PC-3 (cell line): ENCODE data around the gene FAN1. TPM values are rescaled to one million over a fixed set of nuclear protein-coding genes. Genes with fewer than 3 reads are reported as not detected.

Experiments used
- ATAC-seq: fragments of 200-7000 bp; cut with Tn5 transposase; 2 replicates; pipeline ENCODE4 v1.9.1; 2020; ENCODE audit warnings: mild to moderate bottlenecking, moderate library complexity
- BruUV-seq: library from RNA; stranded (reverse); fragments of 400-500 nt; replicated peaks from 2 replicates; lab custom pipeline; 2021; lab: Mats Ljungman, UMichigan
- CTCF ChIA-PET: fragments of 300-600 bp; sonication (Branson Sonifier 250); formaldehyde crosslinking; loops from one replicate; lab custom pipeline; 2022; ENCODE audit warnings: antibody characterized with exemption; lab: Charles Lee
- POLR2A ChIA-PET: fragments of 300-600 bp; sonication (Branson Sonifier 250); formaldehyde crosslinking; loops from one replicate; lab custom pipeline; 2022; ENCODE audit warnings: antibody characterized with exemption; ENCODE audit not compliant: unreplicated experiment; lab: Charles Lee
- DNase-seq: peaks from one replicate; pipeline ENCODE4 v3.0.0-alpha.2; 2015
- H2AFZ ChIP-seq: fragments of 300-600 bp; sonication (generic); 2 replicates; pipeline ENCODE4 v1.6.0; 2016; ENCODE audit warnings: antibody characterized with exemption, low read length
- H3F3A ChIP-seq: fragments of 300-600 bp; sonication (generic); one replicate; pipeline ENCODE4 v1.6.0; 2017; ENCODE audit warnings: antibody characterized with exemption, low read length, control low read depth, mild to moderate bottlenecking; ENCODE audit not compliant: unreplicated experiment
- H3K27ac ChIP-seq: fragments of 300-600 bp; sonication (generic); 2 replicates; pipeline ENCODE4 v1.5.1; 2016; ENCODE audit warnings: mild to moderate bottlenecking, low read length
- H3K27me3 ChIP-seq: fragments of 300-600 bp; sonication (generic); 2 replicates; pipeline ENCODE4 v1.6.1; 2016; ENCODE audit warnings: low read length, mixed read lengths
- H3K36me3 ChIP-seq: fragments of 300-600 bp; sonication (generic); 2 replicates; pipeline ENCODE4 v1.6.1; 2016; ENCODE audit warnings: low read depth, mixed run types, low read length, mixed read lengths
- H3K4me1 ChIP-seq: fragments of 300-600 bp; sonication (generic); 2 replicates; pipeline ENCODE4 v1.5.1; 2016; ENCODE audit warnings: low read length; ENCODE audit not compliant: insufficient read depth
- H3K4me2 ChIP-seq: fragments of 300-600 bp; sonication (generic); 2 replicates; pipeline ENCODE4 v1.6.0; 2016; ENCODE audit warnings: low read length
- H3K4me3 ChIP-seq: fragments of 300-600 bp; sonication (generic); 2 replicates; pipeline ENCODE4 v1.5.1; 2016; ENCODE audit warnings: mild to moderate bottlenecking, low read length, mixed read lengths
- H3K79me2 ChIP-seq: fragments of 300-600 bp; sonication (generic); 2 replicates; pipeline ENCODE4 v1.6.1; 2017; ENCODE audit warnings: low read length, mixed read lengths
- H3K9ac ChIP-seq: fragments of 300-600 bp; sonication (generic); 2 replicates; pipeline ENCODE4 v1.6.0; 2016; ENCODE audit warnings: mild to moderate bottlenecking, low read length
- H3K9me2 ChIP-seq: fragments of 300-600 bp; sonication (generic); replicated peaks from 2 replicates; pipeline ENCODE4 v1.6.1; 2016; ENCODE audit warnings: mixed run types, low read length, mixed read lengths
- H3K9me3 ChIP-seq: fragments of 300-600 bp; sonication (generic); 2 replicates; pipeline ENCODE4 v1.6.1; 2016; ENCODE audit warnings: low read length, mixed read lengths
- H4K20me1 ChIP-seq: fragments of 300-600 bp; sonication (generic); 2 replicates; pipeline ENCODE4 v1.6.1; 2016; ENCODE audit warnings: low read length, mixed read lengths
- EZH2 ChIP-seq: fragments of 300-600 bp; sonication (generic); IDR thresholded peaks from one replicate; pipeline ENCODE4 v1.6.1; 2017; ENCODE audit warnings: antibody characterized with exemption, mild to moderate bottlenecking, low read length; ENCODE audit not compliant: unreplicated experiment
- EZH2phosphoT487 ChIP-seq: fragments of 300-600 bp; sonication (generic); IDR thresholded peaks from 2 replicates; pipeline ENCODE4 v1.6.1; 2018; ENCODE audit warnings: mild to moderate bottlenecking, antibody characterized with exemption, low read length, borderline replicate concordance
- intact Hi-C: fragments of 100-400 bp; cut with micrococcal nuclease; formaldehyde crosslinking; loops from 2 replicates; pipeline ENCODE4 v1.9.0; 2023
- total RNA-seq: library from RNA; depleted of rRNA; stranded (reverse); fragments of >200 nt; gene quantifications from 2 replicates; pipeline ENCODE4 v1.2.3, GENCODE V29; 2014
- TF ChIP-seq, protein P1 (sequence below): fragments of 300-600 bp; sonication (generic); conservative IDR thresholded peaks from 2 replicates; pipeline ENCODE4 v1.5.1; 2017; ENCODE audit warnings: antibody characterized with exemption, low read depth, mild to moderate bottlenecking, low read length

FAN1 gene
- total RNA-seq, 1 experiment from 2014 or later = 16.4 TPM

DNA sequence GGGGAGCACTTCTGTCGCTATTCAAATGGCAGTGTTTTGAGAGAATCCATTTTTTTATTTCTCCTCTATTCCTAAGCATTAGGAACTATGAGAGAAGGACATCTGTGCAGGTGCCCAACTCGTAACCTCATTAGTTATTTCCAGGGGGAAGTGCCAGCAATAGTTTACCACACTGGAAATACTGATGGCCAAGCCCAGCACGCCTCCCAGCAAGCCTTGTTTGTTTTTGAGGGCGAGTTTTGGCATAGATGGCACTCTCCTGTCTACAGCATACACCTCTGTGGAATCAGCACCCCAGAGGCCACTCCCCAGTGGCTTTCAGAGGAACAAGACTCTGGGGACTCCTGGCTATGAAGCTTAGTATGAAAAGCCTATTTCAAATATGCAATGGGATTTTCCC is 36.6 kb downstream of the FAN1 start:
- Histone ChIP-seq H2AFZ (no peak overlapping the region), H3F3A (no peaks in the 10 kb centered on the region), H4K20me1 (no peaks in the 10 kb centered on the region), H3K4me3 (no peak overlapping the region), H3K79me2 (no peaks in the 10 kb centered on the region), H3K27ac (no peak overlapping the region), H3K9me2 (no peaks in the 10 kb centered on the region), H3K4me1 (no peaks in the 10 kb centered on the region), H3K27me3 (no peaks in the 10 kb centered on the region), H3K9me3 (no peaks in the 10 kb centered on the region), H3K36me3 (peaks cover 31% of the 10 kb centered on the region), H3K4me2 (no peak overlapping the region), H3K9ac (no peak overlapping the region)
- TF ChIP-seq, protein P1, sequence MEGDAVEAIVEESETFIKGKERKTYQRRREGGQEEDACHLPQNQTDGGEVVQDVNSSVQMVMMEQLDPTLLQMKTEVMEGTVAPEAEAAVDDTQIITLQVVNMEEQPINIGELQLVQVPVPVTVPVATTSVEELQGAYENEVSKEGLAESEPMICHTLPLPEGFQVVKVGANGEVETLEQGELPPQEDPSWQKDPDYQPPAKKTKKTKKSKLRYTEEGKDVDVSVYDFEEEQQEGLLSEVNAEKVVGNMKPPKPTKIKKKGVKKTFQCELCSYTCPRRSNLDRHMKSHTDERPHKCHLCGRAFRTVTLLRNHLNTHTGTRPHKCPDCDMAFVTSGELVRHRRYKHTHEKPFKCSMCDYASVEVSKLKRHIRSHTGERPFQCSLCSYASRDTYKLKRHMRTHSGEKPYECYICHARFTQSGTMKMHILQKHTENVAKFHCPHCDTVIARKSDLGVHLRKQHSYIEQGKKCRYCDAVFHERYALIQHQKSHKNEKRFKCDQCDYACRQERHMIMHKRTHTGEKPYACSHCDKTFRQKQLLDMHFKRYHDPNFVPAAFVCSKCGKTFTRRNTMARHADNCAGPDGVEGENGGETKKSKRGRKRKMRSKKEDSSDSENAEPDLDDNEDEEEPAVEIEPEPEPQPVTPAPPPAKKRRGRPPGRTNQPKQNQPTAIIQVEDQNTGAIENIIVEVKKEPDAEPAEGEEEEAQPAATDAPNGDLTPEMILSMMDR = no peak
- POLR2A ChIA-PET = no interaction called here
- ATAC-seq (peak; percentile 97), DNase-seq (peak; percentile 10)
- CTCF ChIA-PET = no interaction called here
- intact Hi-C loops = loop anchor here (2.0 kb wide), 3 partner anchors 14 to 50 kb away; partner anchors contain the start of gene MTMR10
- no TSS peak for BruUV-seq

DNA sequence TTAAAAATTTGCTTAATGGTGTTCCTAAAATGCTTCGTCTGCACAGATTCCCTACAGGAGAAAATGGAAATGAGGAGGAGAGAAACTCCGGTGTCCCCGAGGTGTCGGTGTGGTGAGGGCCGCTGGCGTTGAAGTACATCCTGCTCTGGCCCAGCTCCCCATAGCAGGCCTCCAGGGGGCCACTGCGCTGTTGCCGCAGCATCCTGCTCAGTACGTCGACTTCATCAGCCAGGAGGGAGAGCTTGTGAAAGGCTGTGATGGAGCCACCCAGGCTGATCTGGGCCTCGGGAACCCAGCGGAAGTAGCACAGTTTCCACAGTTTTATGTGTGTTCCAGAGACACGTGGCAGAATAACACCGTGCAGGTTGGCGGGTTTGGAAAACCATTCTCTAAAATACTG is 37.8 kb downstream of the FAN1 start:
- no peaks in the 10 kb centered on the region for H3K4me1 ChIP-seq
- H3K9me3 ChIP-seq = no peaks in the 10 kb centered on the region
- TSS peak; percentile 13 for BruUV-seq
- ChIA-PET CTCF (no interaction called here), POLR2A (no interaction called here)
- no peaks in the 10 kb centered on the region for H3F3A ChIP-seq
- no peaks in the 10 kb centered on the region for H4K20me1 ChIP-seq
- TF ChIP-seq EZH2phosphoT487 (no peak), EZH2 (no peak)
- TF ChIP-seq, protein P1 = no peak
- no peaks in the 10 kb centered on the region for H3K79me2 ChIP-seq
- ATAC-seq = no peak
- no peak overlapping the region for H3K4me2 ChIP-seq
- H3K9ac ChIP-seq = no peak overlapping the region
- H3K27ac ChIP-seq = no peak overlapping the region
- no peaks in the 10 kb centered on the region for H3K9me2 ChIP-seq
- intact Hi-C loops = loop anchor here (2.0 kb wide), 3 partner anchors 13 to 49 kb away; partner anchors contain the start of gene MTMR10
- H3K36me3 ChIP-seq = peaks cover 26% of the 10 kb centered on the region
- DNase-seq = no peak
- no peaks in the 10 kb centered on the region for H3K27me3 ChIP-seq
- H2AFZ ChIP-seq = no peak overlapping the region
- H3K4me3 ChIP-seq = no peak overlapping the region

DNA sequence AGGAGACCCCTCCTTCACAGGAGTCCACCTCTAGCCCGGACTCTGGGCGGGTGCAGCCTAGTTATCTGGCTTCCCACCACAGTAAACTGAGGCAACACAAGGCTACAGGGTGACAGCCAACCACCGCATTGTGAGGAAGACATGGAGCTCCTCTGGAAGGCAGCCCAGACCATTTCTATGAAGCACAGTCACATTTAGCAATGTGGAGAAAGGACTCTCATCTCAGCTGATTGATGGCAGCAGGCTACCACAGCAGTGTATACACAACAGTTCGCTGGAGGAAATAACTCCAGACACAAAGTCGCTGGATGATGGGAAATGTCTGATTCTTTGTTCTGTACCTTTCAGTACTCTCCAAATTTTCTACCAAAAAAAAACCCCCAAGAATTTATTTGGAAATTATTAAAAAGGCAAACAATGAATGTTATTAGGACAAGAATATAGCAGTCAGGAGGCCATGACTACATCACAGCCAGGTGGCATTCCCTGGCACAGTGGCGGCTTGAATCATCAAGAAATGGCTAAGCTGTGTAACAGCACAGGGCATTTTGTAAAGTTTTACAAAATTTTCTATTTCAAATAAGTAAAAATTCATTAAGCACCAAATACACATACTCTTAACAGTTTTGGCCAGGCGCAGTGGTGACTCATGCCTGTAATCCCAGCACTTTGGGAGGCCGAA is 40.1 kb downstream of the FAN1 start:
- Histone ChIP-seq H3K9me2 (no peaks in the 10 kb centered on the region), H3K4me3 (no peak overlapping the region), H3K4me2 (no peak overlapping the region), H2AFZ (no peak overlapping the region), H3F3A (no peaks in the 10 kb centered on the region), H3K9me3 (no peaks in the 10 kb centered on the region), H3K27me3 (no peaks in the 10 kb centered on the region), H4K20me1 (no peaks in the 10 kb centered on the region), H3K36me3 (peaks cover 31% of the 10 kb centered on the region), H3K27ac (no peak overlapping the region), H3K9ac (no peak overlapping the region), H3K79me2 (no peaks in the 10 kb centered on the region), H3K4me1 (no peaks in the 10 kb centered on the region)
- CTCF ChIA-PET = no interaction called here
- POLR2A ChIA-PET = no interaction called here
- DNase-seq (no peak), ATAC-seq (no peak)
- intact Hi-C loops = no loop called here
- TF ChIP-seq EZH2 (no peak), EZH2phosphoT487 (no peak)
- TF ChIP-seq, protein P1 = no peak
- no TSS peak for BruUV-seq
